A673 (cell line): ENCODE results near the gene EYS. TPM values are rescaled to one million over a fixed set of nuclear protein-coding genes. Genes with fewer than 3 reads are reported as not detected.

Experiments used
- BruUV-seq: library from RNA; stranded (reverse); fragments of 400-500 nt; replicated peaks from 2 replicates; lab custom pipeline; 2021; lab: Mats Ljungman, UMichigan
- CTCF ChIA-PET: fragments of 300-600 bp; sonication (Branson Sonifier 250); formaldehyde crosslinking; loops from one replicate; lab custom pipeline; 2022; ENCODE audit warnings: antibody characterized with exemption; lab: Charles Lee
- POLR2A ChIA-PET: fragments of 300-600 bp; sonication (Branson Sonifier 250); formaldehyde crosslinking; loops from one replicate; lab custom pipeline; 2022; ENCODE audit warnings: antibody characterized with exemption; ENCODE audit not compliant: low non-redundant PET; lab: Charles Lee
- DNase-seq: peaks from one replicate; pipeline ENCODE4 v3.0.0-alpha.2; 2015; ENCODE audit warnings: low spot score
- H3K27ac ChIP-seq: fragments of 200-600 bp; sonication (generic); 2 replicates; pipeline ENCODE4 v1.5.1; 2016; ENCODE audit warnings: mixed run types, low read depth, mild to moderate bottlenecking, mixed read lengths, antibody characterized with exemption, low read length; ENCODE audit not compliant: poor library complexity, severe bottlenecking
- H3K27me3 ChIP-seq: fragments of 200-600 bp; sonication (generic); replicated peaks from 2 replicates; pipeline ENCODE4 v1.6.1; 2017; ENCODE audit warnings: mixed run types, low read depth, mild to moderate bottlenecking, mixed read lengths, antibody characterized with exemption, low read length; ENCODE audit not compliant: insufficient read depth, poor library complexity
- H3K36me3 ChIP-seq: fragments of 200-600 bp; sonication (generic); 2 replicates; pipeline ENCODE4 v1.6.1; 2016; ENCODE audit warnings: mixed run types, mild to moderate bottlenecking, mixed read lengths, antibody characterized with exemption, low read length; ENCODE audit not compliant: insufficient read depth, poor library complexity, severe bottlenecking
- H3K4me1 ChIP-seq: fragments of 200-600 bp; sonication (generic); 2 replicates; pipeline ENCODE4 v1.6.1; 2017; ENCODE audit warnings: mixed run types, mild to moderate bottlenecking, mixed read lengths, antibody characterized with exemption, low read length; ENCODE audit not compliant: insufficient read depth, poor library complexity, severe bottlenecking
- H3K4me3 ChIP-seq: fragments of 200-600 bp; sonication (generic); 2 replicates; pipeline ENCODE4 v1.5.1; 2016; ENCODE audit warnings: low read depth, mixed run types, mild to moderate bottlenecking, mixed read lengths, low read length; ENCODE audit not compliant: poor library complexity, severe bottlenecking
- H3K9me3 ChIP-seq: fragments of 200-600 bp; sonication (generic); 2 replicates; pipeline ENCODE4 v1.6.1; 2016; ENCODE audit warnings: mixed run types, low read depth, mild to moderate bottlenecking, mixed read lengths, antibody characterized with exemption, low read length; ENCODE audit not compliant: poor library complexity, severe bottlenecking
- CTCF ChIP-seq: fragments of 300-800, 200-600 bp; sonication (generic); conservative IDR thresholded peaks from 2 replicates; pipeline ENCODE4 v1.5.1; 2017; ENCODE audit warnings: low read depth, mild to moderate bottlenecking, antibody characterized with exemption, low read length, moderate library complexity, mixed read lengths
- EZH2 ChIP-seq: fragments of 200-600 bp; sonication (generic); IDR thresholded peaks from 2 replicates; pipeline ENCODE4 v1.6.1; 2017; ENCODE audit warnings: borderline replicate concordance, low read depth, mild to moderate bottlenecking, mixed read lengths, antibody characterized with exemption, low read length; ENCODE audit not compliant: poor library complexity, severe bottlenecking
- intact Hi-C: fragments of 100-400 bp; cut with micrococcal nuclease; formaldehyde crosslinking; loops from one replicate; pipeline ENCODE4 v1.10.0; 2022; ENCODE audit not compliant: unreplicated experiment
- total RNA-seq: library from RNA; stranded (reverse); gene quantifications from 2 replicates; pipeline ENCODE4 v1.2.3, GENCODE V29; 2021

Gene EYS
- total RNA-seq, 1 experiment from 2014 or later = 0.47 TPM

GRCh38 chr6:65182681-65183080 is 524.3 kb downstream of the EYS start:
- DNase-seq = no peak
- H3K27ac ChIP-seq = no peak overlapping the region
- no peaks in the 10 kb centered on the region for H3K9me3 ChIP-seq
- POLR2A ChIA-PET = no interaction called here
- no peaks in the 10 kb centered on the region for H3K36me3 ChIP-seq
- CTCF ChIA-PET = no interaction called here
- intact Hi-C loops = no loop called here
- no peaks in the 10 kb centered on the region for H3K4me1 ChIP-seq
- BruUV-seq = no TSS peak
- TF ChIP-seq EZH2 (no peak), CTCF (no peak)
- no peaks in the 10 kb centered on the region for H3K27me3 ChIP-seq
- no peak overlapping the region for H3K4me3 ChIP-seq

GRCh38 chr6:65170273-65170672 is 536.8 kb downstream of the EYS start:
- Histone ChIP-seq H3K36me3 (no peaks in the 10 kb centered on the region), H3K4me3 (no peak overlapping the region), H3K9me3 (peaks cover 3% of the 10 kb centered on the region), H3K27ac (no peak overlapping the region), H3K4me1 (no peaks in the 10 kb centered on the region), H3K27me3 (no peaks in the 10 kb centered on the region)
- ChIA-PET POLR2A (no interaction called here), CTCF (no interaction called here)
- TF ChIP-seq CTCF = no peak
- no peak for TF ChIP-seq EZH2
- no TSS peak for BruUV-seq
- DNase-seq = no peak
- intact Hi-C loops = no loop called here

- Histone ChIP-seq H3K4me3 (no peak overlapping the region), H3K36me3 (no peaks in the 10 kb centered on the region), H3K27ac (no peak overlapping the region), H3K4me1 (no peaks in the 10 kb centered on the region), H3K27me3 (no peaks in the 10 kb centered on the region), H3K9me3 (no peaks in the 10 kb centered on the region)
- CTCF ChIA-PET = no interaction called here
- intact Hi-C loops = no loop called here
- no TSS peak for BruUV-seq
- no peak for DNase-seq
- POLR2A ChIA-PET = no interaction called here
- no peak for TF ChIP-seq CTCF
- no peak for TF ChIP-seq EZH2
Measured at GRCh38 chr6:65161661-65162060, 545.4 kb downstream of the EYS start.
